ENCODE results near the gene CHMP6.

DNA sequence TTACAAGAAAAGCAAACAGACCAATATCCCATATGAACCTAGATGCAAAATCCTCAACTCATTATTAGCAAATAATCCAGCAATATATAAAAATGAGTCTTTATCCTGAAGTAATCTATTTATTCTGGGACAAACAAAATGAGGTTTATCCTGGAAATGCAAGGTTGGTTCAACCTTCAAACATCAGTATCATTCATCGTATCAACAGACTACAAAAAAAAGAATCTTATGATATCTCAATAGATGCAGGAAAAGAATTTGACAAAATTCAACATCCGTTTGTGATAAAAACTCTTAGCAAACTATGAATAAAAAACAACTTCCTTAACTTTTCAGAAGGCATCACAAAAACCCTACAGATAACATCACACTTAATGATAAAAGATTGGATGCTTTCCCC, 24.9 kb downstream of the CHMP6 start:
- TF ChIP-seq, protein P1, sequence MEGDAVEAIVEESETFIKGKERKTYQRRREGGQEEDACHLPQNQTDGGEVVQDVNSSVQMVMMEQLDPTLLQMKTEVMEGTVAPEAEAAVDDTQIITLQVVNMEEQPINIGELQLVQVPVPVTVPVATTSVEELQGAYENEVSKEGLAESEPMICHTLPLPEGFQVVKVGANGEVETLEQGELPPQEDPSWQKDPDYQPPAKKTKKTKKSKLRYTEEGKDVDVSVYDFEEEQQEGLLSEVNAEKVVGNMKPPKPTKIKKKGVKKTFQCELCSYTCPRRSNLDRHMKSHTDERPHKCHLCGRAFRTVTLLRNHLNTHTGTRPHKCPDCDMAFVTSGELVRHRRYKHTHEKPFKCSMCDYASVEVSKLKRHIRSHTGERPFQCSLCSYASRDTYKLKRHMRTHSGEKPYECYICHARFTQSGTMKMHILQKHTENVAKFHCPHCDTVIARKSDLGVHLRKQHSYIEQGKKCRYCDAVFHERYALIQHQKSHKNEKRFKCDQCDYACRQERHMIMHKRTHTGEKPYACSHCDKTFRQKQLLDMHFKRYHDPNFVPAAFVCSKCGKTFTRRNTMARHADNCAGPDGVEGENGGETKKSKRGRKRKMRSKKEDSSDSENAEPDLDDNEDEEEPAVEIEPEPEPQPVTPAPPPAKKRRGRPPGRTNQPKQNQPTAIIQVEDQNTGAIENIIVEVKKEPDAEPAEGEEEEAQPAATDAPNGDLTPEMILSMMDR (conservative IDR thresholded peaks at IDR 0.05; ENCODE audit: low read length): no peak
- no peak for TF ChIP-seq EZH2phosphoT487 (IDR thresholded peaks at IDR 0.05; ENCODE audit: borderline replicate concordance)
